Trophoblast cell (in vitro differentiated cells and primary cell): Measurements from ENCODE around the gene PDC.

Experiments used
- DNase-seq, 2 donors: peaks; one replicate each; pipeline ENCODE4 v3.0.0-alpha.2; 2016
- H2AFZ ChIP-seq: 2 replicates; pipeline ENCODE4 v1.6.1; 2013; ENCODE audit warnings: low read length, moderate library complexity, mild to moderate bottlenecking; ENCODE audit not compliant: insufficient read depth, poor library complexity
- H2AK5ac ChIP-seq: 2 replicates; pipeline ENCODE4 v1.6.1; 2013; ENCODE audit warnings: mild to moderate bottlenecking, low read length
- H2BK120ac ChIP-seq: 2 replicates; pipeline ENCODE4 v1.6.1; 2013; ENCODE audit warnings: low read length, mild to moderate bottlenecking, moderate library complexity; ENCODE audit not compliant: insufficient read depth, poor library complexity
- H2BK12ac ChIP-seq: 2 replicates; pipeline ENCODE4 v1.6.1; 2013; ENCODE audit warnings: mild to moderate bottlenecking, low read length, moderate library complexity
- H2BK5ac ChIP-seq: 2 replicates; pipeline ENCODE4 v1.6.1; 2013; ENCODE audit warnings: low read length, low read depth, moderate library complexity, mild to moderate bottlenecking; ENCODE audit not compliant: poor library complexity
- H3K14ac ChIP-seq: 2 replicates; pipeline ENCODE4 v1.6.1; 2013; ENCODE audit warnings: mild to moderate bottlenecking, low read length
- H3K18ac ChIP-seq: 2 replicates; pipeline ENCODE4 v1.6.1; 2013; ENCODE audit warnings: mild to moderate bottlenecking, low read length
- H3K23ac ChIP-seq: 2 replicates; pipeline ENCODE4 v1.6.1; 2013; ENCODE audit warnings: low read length
- H3K27ac ChIP-seq: 2 replicates; pipeline ENCODE4 v1.5.1; 2013; ENCODE audit warnings: low read depth, mild to moderate bottlenecking, inconsistent platforms, low read length, moderate library complexity
- H3K27me3 ChIP-seq: 2 replicates; pipeline ENCODE4 v1.6.1; 2013; ENCODE audit warnings: inconsistent platforms, mild to moderate bottlenecking, low read length, moderate library complexity; ENCODE audit not compliant: insufficient read depth
- H3K36me3 ChIP-seq, 2 experiments: 1 replicate in 1 of 2; 2 replicates in 1 of 2; pipeline ENCODE4 v1.6.1; 2013; ENCODE audit warnings: low read length in 2 of 2, mild to moderate bottlenecking in 2 of 2, moderate library complexity in 1 of 2; ENCODE audit not compliant: insufficient read depth in 2 of 2, control insufficient read depth in 1 of 2
- H3K4ac ChIP-seq: 2 replicates; pipeline ENCODE4 v1.6.1; 2013; ENCODE audit warnings: low read depth, mild to moderate bottlenecking, low read length, moderate library complexity
- H3K4me1 ChIP-seq, 2 experiments: 1 replicate in 1 of 2; 2 replicates in 1 of 2; pipeline ENCODE4 v1.6.1; 2013; ENCODE audit warnings: low read length in 2 of 2, mild to moderate bottlenecking in 2 of 2, moderate library complexity in 1 of 2; ENCODE audit not compliant: insufficient read depth in 2 of 2, control insufficient read depth in 1 of 2
- H3K4me2 ChIP-seq: 2 replicates; pipeline ENCODE4 v1.6.1; 2013; ENCODE audit warnings: inconsistent platforms, mild to moderate bottlenecking, low read length, moderate library complexity
- H3K4me3 ChIP-seq: 2 replicates; pipeline ENCODE4 v1.5.1; 2013; ENCODE audit warnings: mild to moderate bottlenecking, low read depth, low read length, inconsistent platforms
- H3K79me1 ChIP-seq: one replicate; pipeline ENCODE4 v1.6.1; 2013; ENCODE audit warnings: low read length
- H3K79me2 ChIP-seq: 2 replicates; pipeline ENCODE4 v1.6.1; 2013; ENCODE audit warnings: low read length, mild to moderate bottlenecking; ENCODE audit not compliant: control insufficient read depth, insufficient read depth, poor library complexity
- H3K9ac ChIP-seq: 2 replicates; pipeline ENCODE4 v1.6.1; 2013; ENCODE audit warnings: mild to moderate bottlenecking, low read length
- H3K9me3 ChIP-seq: 2 replicates; pipeline ENCODE4 v1.6.1; 2013; ENCODE audit warnings: low read depth, mild to moderate bottlenecking, control low read depth, inconsistent platforms, low read length; ENCODE audit not compliant: insufficient read depth
- H4K12ac ChIP-seq: 2 replicates; pipeline ENCODE4 v1.6.1; 2013; ENCODE audit warnings: low read depth, mild to moderate bottlenecking, low read length, moderate library complexity
- H4K8ac ChIP-seq: 2 replicates; pipeline ENCODE4 v1.6.1; 2013; ENCODE audit warnings: low read depth, mild to moderate bottlenecking, low read length, moderate library complexity
- H4K91ac ChIP-seq: one replicate; pipeline ENCODE4 v1.6.1; 2013; ENCODE audit warnings: low read depth, mild to moderate bottlenecking, low read length, moderate library complexity
- WGBS: extraction: QIAGEN DNeasy Blood & Tissue Kit; methylation state at CpG from one replicate; pipeline ENCODE4 v1.1.7; 2013; ENCODE audit warnings: missing lambda C conversion rate; ENCODE audit not compliant: insufficient read length, insufficient coverage; ENCODE audit errors: extremely low coverage; 5-methylcytosine and 5-hydroxymethylcytosine counted together

The PDC gene

GRCh38 chr1:186487163-186487562, 26.2 kb upstream of the PDC start:
- Histone ChIP-seq H3K27me3 (no peaks in the 10 kb centered on the region), H2AK5ac (no peak overlapping the region), H3K27ac (no peak overlapping the region), H3K4ac (no peak overlapping the region), H3K4me3 (no peak overlapping the region), H3K79me1 (no peaks in the 10 kb centered on the region), H3K9ac (no peak overlapping the region), H3K79me2 (no peaks in the 10 kb centered on the region), H3K23ac (no peak overlapping the region), H3K36me3 (no peaks in the 10 kb centered on the region), H2BK120ac (no peak overlapping the region), H2BK5ac (no peak overlapping the region), H2BK12ac (no peak overlapping the region), H2AFZ (no peak overlapping the region), H3K4me1 (no peaks in the 10 kb centered on the region), H4K12ac (no peak overlapping the region), H4K8ac (no peak overlapping the region), H3K18ac (no peak overlapping the region), H3K14ac (no peak overlapping the region), H3K9me3 (no peaks in the 10 kb centered on the region), H3K4me2 (no peak overlapping the region), H4K91ac (no peak overlapping the region)
- no peak for DNase-seq
- WGBS = no CpG with 5 or more reads among the region's 2 CpGs

GRCh38 chr1:186486061-186486460, 25.1 kb upstream of the PDC start:
- Histone ChIP-seq H3K9me3 (no peaks in the 10 kb centered on the region), H2BK5ac (no peak overlapping the region)

GRCh38 chr1:186483561-186483960, 22.6 kb upstream of the PDC start:
- Histone ChIP-seq H3K4me1 (no peaks in the 10 kb centered on the region), H2BK5ac (no peak overlapping the region), H3K79me1 (no peaks in the 10 kb centered on the region), H3K79me2 (no peaks in the 10 kb centered on the region), H3K18ac (no peak overlapping the region), H4K8ac (no peak overlapping the region), H4K91ac (no peak overlapping the region), H3K4ac (no peak overlapping the region), H4K12ac (no peak overlapping the region), H3K27me3 (no peaks in the 10 kb centered on the region), H2AK5ac (no peak overlapping the region), H2BK120ac (no peak overlapping the region), H3K27ac (no peak overlapping the region), H3K36me3 (no peaks in the 10 kb centered on the region), H3K4me3 (no peak overlapping the region), H3K4me2 (no peak overlapping the region), H3K9ac (no peak overlapping the region), H2AFZ (no peak overlapping the region), H3K9me3 (no peaks in the 10 kb centered on the region), H3K23ac (no peak overlapping the region), H2BK12ac (no peak overlapping the region), H3K14ac (no peak overlapping the region)
- no CpG with 5 or more reads among the region's 2 CpGs for WGBS
- no peak for DNase-seq

More at GRCh38 chr1:186486061-186486460, 25.1 kb upstream of the PDC start:
- Histone ChIP-seq H3K27me3 (no peaks in the 10 kb centered on the region), H3K79me2 (no peaks in the 10 kb centered on the region), H3K14ac (no peak overlapping the region), H3K9ac (no peak overlapping the region), H3K4me3 (no peak overlapping the region), H3K18ac (no peak overlapping the region), H2AK5ac (no peak overlapping the region), H3K27ac (no peak overlapping the region), H3K79me1 (no peaks in the 10 kb centered on the region), H3K4ac (no peak overlapping the region), H3K36me3 (no peaks in the 10 kb centered on the region), H2AFZ (no peak overlapping the region), H3K23ac (no peak overlapping the region), H3K4me2 (no peak overlapping the region), H4K12ac (no peak overlapping the region), H4K91ac (no peak overlapping the region), H2BK12ac (no peak overlapping the region), H3K4me1 (no peaks in the 10 kb centered on the region), H4K8ac (no peak overlapping the region), H2BK120ac (no peak overlapping the region)
- DNase-seq = no peak
- WGBS = no CpG with 5 or more reads among the region's 1 CpG

- no CpG with 5 or more reads among the region's 4 CpGs for WGBS
- H3K27me3 ChIP-seq = no peaks in the 10 kb centered on the region
- H3K9me3 ChIP-seq = no peaks in the 10 kb centered on the region
- no peaks in the 10 kb centered on the region for H3K79me2 ChIP-seq
- H3K4me1 ChIP-seq = no peaks in the 10 kb centered on the region
- no peak overlapping the region for H3K18ac ChIP-seq
- H2AFZ ChIP-seq = no peak overlapping the region
- H3K4me3 ChIP-seq = no peak overlapping the region
- no peak overlapping the region for H4K8ac ChIP-seq
- H4K91ac ChIP-seq = no peak overlapping the region
- no peak overlapping the region for H3K14ac ChIP-seq
- H3K4ac ChIP-seq = no peak overlapping the region
- peak; percentile 19 to 77 for DNase-seq
- no peak overlapping the region for H2BK5ac ChIP-seq
- no peaks in the 10 kb centered on the region for H3K36me3 ChIP-seq
- no peaks in the 10 kb centered on the region for H3K79me1 ChIP-seq
- H2BK120ac ChIP-seq = no peak overlapping the region
- no peak overlapping the region for H3K27ac ChIP-seq
- H2AK5ac ChIP-seq = no peak overlapping the region
- no peak overlapping the region for H3K9ac ChIP-seq
- no peak overlapping the region for H3K23ac ChIP-seq
- H2BK12ac ChIP-seq = no peak overlapping the region
- no peak overlapping the region for H4K12ac ChIP-seq
- H3K4me2 ChIP-seq = no peak overlapping the region
Observed at GRCh38 chr1:186482661-186483255, 21.8 kb upstream of the PDC start.
